Skeletal muscle tissue (tissue), 4 donors: ENCODE data around the gene FAM222A. TPM values are rescaled to one million over a fixed set of nuclear protein-coding genes. Genes with fewer than 3 reads are reported as not detected.

Experiments
- H3K27ac ChIP-seq: one replicate; pipeline ENCODE4 v1.7.0; 2013; ENCODE audit warnings: mild to moderate bottlenecking, low read depth, low read length, inconsistent platforms
- H3K27me3 ChIP-seq, 3 donors: one replicate each; pipeline ENCODE4 v1.7.0; 2013; ENCODE audit warnings: low read length in 3 of 3; ENCODE audit not compliant: control insufficient read depth in 3 of 3, insufficient read depth in 3 of 3
- H3K36me3 ChIP-seq, 3 donors: one replicate each; pipeline ENCODE4 v1.7.0; 2013; ENCODE audit warnings: low read length in 3 of 3; ENCODE audit not compliant: control insufficient read depth in 3 of 3, insufficient read depth in 3 of 3
- H3K4me1 ChIP-seq, 3 donors: one replicate each; pipeline ENCODE4 v1.7.0; 2013; ENCODE audit warnings: low read length in 3 of 3, mild to moderate bottlenecking in 3 of 3; ENCODE audit not compliant: control insufficient read depth in 3 of 3, insufficient read depth in 3 of 3
- H3K4me3 ChIP-seq, 3 donors: one replicate each; pipeline ENCODE4 v1.7.0; 2013; ENCODE audit warnings: low read length in 3 of 3
- H3K9ac ChIP-seq, 3 donors: one replicate each; pipeline ENCODE4 v1.7.0; 2013; ENCODE audit warnings: low read length in 3 of 3, mild to moderate bottlenecking in 3 of 3, moderate library complexity in 2 of 3, low read depth in 1 of 3
- H3K9me3 ChIP-seq, 3 donors: one replicate each; pipeline ENCODE4 v1.7.0; 2013; ENCODE audit warnings: low read length in 3 of 3; ENCODE audit not compliant: control insufficient read depth in 3 of 3
- total RNA-seq: library from RNA; depleted of rRNA; stranded (reverse); fragments of >200 nt; gene quantifications from one replicate; pipeline ENCODE4 v1.2.3, GENCODE V29; 2014
- donor health status: Osteomylitis.

The FAM222A gene
- total RNA-seq, 1 donor from 2014 or later = 1.0 TPM

- Histone ChIP-seq H3K9ac (no peak overlapping the region), H3K4me1 (no peaks in the 10 kb centered on the region), H3K4me3 (no peak overlapping the region), H3K36me3 (peaks cover 0 to under 1% (median 0%) of the 10 kb centered on the region in 3 donors), H3K27me3 (peaks cover 0 to 3% (median 0%) of the 10 kb centered on the region in 3 donors), H3K9me3 (no peaks in the 10 kb centered on the region), H3K27ac (no peak overlapping the region)
Measured at GRCh38 chr12:109793411-109793810, 79.8 kb downstream of the FAM222A start.

- Histone ChIP-seq H3K9ac (no peak overlapping the region), H3K4me1 (no peaks in the 10 kb centered on the region), H3K36me3 (no peaks in the 10 kb centered on the region), H3K27me3 (peaks cover 0 to 3% (median 0%) of the 10 kb centered on the region in 3 donors), H3K27ac (no peak overlapping the region), H3K9me3 (no peaks in the 10 kb centered on the region), H3K4me3 (no peak overlapping the region)
Measured at GRCh38 chr12:109793826-109794501, 80.3 kb downstream of the FAM222A start.

GRCh38 chr12:109795023-109795422, 81.4 kb downstream of the FAM222A start:
- Histone ChIP-seq H3K4me1 (no peaks in the 10 kb centered on the region), H3K9me3 (no peaks in the 10 kb centered on the region), H3K27ac (no peak overlapping the region), H3K27me3 (peaks cover 0 to 3% (median 0%) of the 10 kb centered on the region in 3 donors), H3K4me3 (no peak overlapping the region), H3K36me3 (no peaks in the 10 kb centered on the region), H3K9ac (no peak overlapping the region)

- Histone ChIP-seq H3K9ac (no peak overlapping the region), H3K27me3 (peaks cover 0 to 3% (median 0%) of the 10 kb centered on the region in 3 donors), H3K4me1 (no peaks in the 10 kb centered on the region), H3K27ac (no peak overlapping the region), H3K36me3 (no peaks in the 10 kb centered on the region), H3K9me3 (no peaks in the 10 kb centered on the region), H3K4me3 (no peak overlapping the region)
Measured at GRCh38 chr12:109796057-109796456, 82.4 kb downstream of the FAM222A start.

- H3K27me3 ChIP-seq = no peaks in the 10 kb centered on the region
- no peaks in the 10 kb centered on the region for H3K9me3 ChIP-seq
- H3K4me3 ChIP-seq = no peak overlapping the region
- no peak overlapping the region for H3K27ac ChIP-seq
- no peaks in the 10 kb centered on the region for H3K36me3 ChIP-seq
- no peaks in the 10 kb centered on the region for H3K4me1 ChIP-seq
- no peak overlapping the region for H3K9ac ChIP-seq
Measured at GRCh38 chr12:109797905-109798669, 84.5 kb downstream of the FAM222A start.

GRCh38 chr12:109798691-109799090, 85.1 kb downstream of the FAM222A start:
- Histone ChIP-seq H3K9me3 (no peaks in the 10 kb centered on the region), H3K4me3 (no peak overlapping the region), H3K27me3 (no peaks in the 10 kb centered on the region), H3K4me1 (no peaks in the 10 kb centered on the region), H3K27ac (no peak overlapping the region), H3K9ac (no peak overlapping the region), H3K36me3 (no peaks in the 10 kb centered on the region)

- H3K27ac ChIP-seq = no peak overlapping the region
- H3K9ac ChIP-seq = no peak overlapping the region
- no peaks in the 10 kb centered on the region for H3K9me3 ChIP-seq
- H3K4me3 ChIP-seq = no peak overlapping the region
- peaks cover 0 to 4% (median 0%) of the 10 kb centered on the region in 3 donors for H3K4me1 ChIP-seq
- H3K36me3 ChIP-seq = no peaks in the 10 kb centered on the region
- H3K27me3 ChIP-seq = no peaks in the 10 kb centered on the region
Measured at GRCh38 chr12:109800536-109800935, 86.9 kb downstream of the FAM222A start.

- Histone ChIP-seq H3K27ac (no peak overlapping the region), H3K9ac (no peak overlapping the region), H3K4me1 (peaks cover 0 to 4% (median 0%) of the 10 kb centered on the region in 3 donors), H3K4me3 (no peak overlapping the region), H3K9me3 (no peaks in the 10 kb centered on the region), H3K27me3 (no peaks in the 10 kb centered on the region), H3K36me3 (no peaks in the 10 kb centered on the region)
Measured at GRCh38 chr12:109802828-109803227, 89.2 kb downstream of the FAM222A start.

- Histone ChIP-seq H3K27me3 (no peaks in the 10 kb centered on the region), H3K36me3 (no peaks in the 10 kb centered on the region), H3K27ac (no peak overlapping the region), H3K4me3 (no peak overlapping the region), H3K9ac (no peak overlapping the region), H3K4me1 (peaks cover 0 to 4% (median 0%) of the 10 kb centered on the region in 3 donors), H3K9me3 (no peaks in the 10 kb centered on the region)
Measured at GRCh38 chr12:109803678-109804077, 90.1 kb downstream of the FAM222A start.
